Measurements from ENCODE around the gene CCDC182.

The CCDC182 gene

DNA sequence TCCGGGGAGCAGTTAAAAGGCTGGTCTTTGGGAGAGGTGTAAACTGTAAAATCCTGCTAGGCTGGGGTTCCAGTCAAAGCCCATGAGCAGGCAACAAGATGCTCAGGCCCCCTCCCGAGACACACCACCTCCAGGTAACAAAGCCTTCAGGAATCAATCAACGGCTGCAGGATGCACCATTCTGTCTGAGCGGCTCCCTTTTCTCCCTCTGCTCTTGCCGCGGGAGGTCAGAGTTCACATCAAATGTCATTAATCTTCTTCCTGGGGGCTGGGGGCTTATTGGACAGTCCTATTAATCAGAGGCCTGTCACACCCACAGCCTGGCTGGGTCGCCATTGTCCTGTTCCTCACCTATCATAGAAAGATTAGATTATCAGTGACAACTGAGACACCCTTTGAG is 11.9 kb upstream of the CCDC182 start:
- no peak for DNase-seq

GRCh38 chr17:57755480-57756070 is 10.5 kb upstream of the CCDC182 start:
- no peak for DNase-seq

DNA sequence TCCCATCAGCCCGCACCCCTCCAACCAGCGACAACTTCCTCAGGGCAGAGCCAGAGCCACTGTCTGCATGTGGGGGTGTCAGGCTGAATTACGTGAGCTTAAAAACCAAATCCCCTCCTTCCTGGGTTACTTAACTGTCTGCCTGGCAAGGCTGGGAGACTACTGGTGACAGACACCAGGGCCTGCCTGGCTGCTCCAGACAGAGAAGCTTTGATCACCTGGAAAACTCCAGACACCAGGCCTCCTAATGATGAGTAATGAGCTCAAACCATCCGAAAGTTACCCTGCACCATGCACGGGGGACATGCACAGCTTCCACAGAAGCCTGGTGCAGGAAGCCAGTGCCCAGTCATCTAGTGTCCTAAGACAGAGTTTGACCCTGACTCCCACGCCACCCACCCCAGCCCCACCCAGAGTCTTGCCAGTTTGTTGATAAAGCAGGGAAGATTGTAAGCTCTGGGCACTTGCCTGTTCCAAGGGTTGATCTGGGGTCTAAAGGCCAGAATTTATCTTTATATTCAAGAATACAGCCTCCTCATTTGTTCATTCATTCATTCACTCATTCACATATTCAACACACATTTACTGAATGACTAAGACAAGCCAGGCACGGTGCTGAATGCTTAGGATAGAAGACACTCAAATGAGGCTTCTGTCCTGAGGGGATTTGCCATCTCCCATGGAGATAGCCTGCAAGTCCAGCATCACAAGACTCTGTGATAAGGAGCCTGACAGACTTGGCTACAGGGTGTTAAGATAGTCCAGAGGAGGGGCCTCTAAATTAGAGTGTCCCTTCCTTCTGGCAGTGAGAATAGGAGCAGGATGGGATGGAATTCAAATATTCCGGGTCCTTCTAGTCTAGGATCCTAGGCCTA is 7.2 kb upstream of the CCDC182 start:
- DNase-seq: no peak

- DNase-seq: no peak
Observed at GRCh38 chr17:57751348-57751971, 6.4 kb upstream of the CCDC182 start.

DNA sequence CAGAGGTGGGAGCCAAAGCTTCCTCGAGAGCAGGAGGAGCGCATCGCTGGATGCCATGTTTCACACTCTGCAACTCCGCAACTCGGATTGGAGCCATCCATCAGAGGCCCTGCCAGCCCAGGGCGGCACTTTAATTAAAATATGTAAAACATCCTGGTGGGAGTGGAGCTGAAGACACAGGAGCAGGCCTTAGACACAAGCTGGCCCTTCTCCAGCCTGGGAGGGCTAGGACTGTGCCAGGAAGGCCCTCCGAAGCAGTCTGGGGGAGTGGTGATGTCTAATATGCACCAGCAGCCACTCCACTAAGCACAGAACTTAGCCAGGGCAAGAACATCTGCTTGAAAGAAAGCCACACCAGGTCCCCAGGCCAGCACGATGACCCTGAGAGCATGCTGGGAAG is 5.8 kb upstream of the CCDC182 start:
- DNase-seq: no peak

DNA sequence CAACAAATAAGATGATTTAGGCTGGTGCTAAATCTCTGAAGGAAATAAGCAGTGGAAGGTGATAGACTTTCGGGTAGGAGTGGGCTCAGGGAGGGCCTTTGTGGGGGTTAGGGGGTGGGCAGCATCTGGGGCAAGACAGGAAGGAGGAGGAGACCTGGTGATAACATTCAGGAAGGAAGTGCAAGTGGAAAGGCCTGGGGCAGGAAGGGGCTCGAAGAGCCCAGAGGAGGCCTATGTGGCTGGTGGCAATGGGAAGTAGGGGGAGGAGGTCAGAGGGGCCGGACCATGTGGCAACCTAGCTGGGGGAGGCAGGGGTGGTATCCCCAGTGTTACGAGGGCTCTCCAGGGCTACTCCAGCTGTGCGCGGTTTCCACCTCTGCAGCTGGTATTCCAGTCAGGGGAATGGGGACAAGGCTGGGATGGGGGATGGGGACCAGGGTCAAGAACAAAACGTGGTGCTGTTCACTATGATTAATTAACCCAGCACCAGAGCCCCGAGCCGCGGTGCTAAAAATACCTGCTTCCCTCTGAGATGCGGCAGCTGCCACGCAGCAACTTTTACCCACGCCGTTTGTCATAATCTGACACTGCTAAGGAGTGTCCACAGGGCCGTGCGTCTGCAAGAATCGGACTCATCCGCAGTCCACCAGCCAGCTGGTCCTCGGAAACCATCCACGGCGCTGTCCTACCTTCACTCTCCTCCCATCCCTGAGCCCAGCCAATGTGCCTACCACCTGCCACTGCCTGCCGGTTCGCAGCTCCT is 5.2 kb upstream of the CCDC182 start:
- DNase-seq: no peak

GRCh38 chr17:57749701-57750100 is 4.6 kb upstream of the CCDC182 start:
- DNase-seq: no peak

- no peak for DNase-seq
Observed at GRCh38 chr17:57747221-57748017, 2.3 kb upstream of the CCDC182 start.

DNA sequence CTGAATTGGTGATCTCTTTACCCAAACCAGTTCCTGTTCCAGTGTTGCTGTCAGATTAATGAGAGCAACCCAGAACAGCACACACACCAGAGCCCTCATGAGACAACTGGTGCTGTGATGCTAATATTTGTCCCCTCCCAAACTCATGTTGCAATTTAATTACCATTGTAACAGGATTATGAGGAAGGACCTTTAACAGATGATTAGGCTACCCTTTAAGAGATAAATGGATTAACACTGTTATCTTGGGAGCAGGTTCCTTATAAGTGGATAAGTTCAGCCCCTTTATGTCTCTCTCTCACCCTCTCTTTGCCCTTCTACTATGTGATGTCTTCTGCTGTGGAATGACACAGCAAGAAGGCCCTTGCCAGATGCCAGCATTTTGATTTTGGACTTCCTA is 1.1 kb upstream of the CCDC182 start:
- DNase-seq: no peak

DNA sequence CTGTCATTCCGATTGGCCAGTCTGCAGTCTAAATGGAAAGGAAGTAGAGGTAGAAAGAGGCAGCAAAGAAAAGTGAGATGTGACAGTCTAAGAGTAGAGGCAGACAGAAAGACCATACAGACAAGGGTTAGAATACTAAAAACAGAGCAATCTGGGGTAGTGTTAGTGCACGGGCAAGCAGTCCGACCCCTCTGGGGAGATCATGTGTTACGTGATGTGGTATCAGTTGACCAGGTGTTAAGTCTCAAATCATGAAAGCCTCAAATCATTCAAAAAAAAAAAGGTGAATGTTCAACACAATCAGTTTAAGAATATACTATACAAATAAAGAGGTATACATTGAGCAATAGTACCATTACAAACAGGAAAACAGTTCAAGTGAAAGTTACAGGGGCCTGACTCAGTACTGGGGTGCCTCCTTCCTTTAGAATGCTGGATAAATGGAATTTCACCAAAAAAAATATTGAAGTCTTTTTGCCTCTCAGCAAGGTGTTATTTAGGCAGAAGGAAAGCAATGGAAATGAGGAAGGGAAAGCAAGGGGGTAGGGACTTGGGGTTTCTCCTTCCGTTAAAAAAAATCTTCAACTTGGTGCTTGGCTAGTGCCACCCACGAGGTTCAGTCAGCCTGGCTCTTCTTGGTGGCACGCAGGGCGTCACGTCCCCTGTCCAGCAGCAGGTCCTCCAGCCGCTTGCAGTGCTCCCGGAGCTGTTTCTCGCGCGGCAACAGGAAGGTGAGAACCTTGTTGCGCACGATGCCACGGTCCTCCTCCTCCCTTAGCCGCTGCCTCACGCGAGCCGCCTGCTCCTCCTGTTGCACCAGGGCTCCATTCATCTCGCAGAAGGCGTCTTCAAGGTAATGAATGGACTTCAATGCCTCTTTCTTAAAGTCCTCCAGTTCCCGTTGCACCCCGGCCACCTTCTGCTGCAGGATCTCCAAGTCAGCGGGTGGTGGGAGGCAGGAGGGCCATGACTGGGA is 616 bp downstream of the CCDC182 start:
- no peak for DNase-seq

DNA sequence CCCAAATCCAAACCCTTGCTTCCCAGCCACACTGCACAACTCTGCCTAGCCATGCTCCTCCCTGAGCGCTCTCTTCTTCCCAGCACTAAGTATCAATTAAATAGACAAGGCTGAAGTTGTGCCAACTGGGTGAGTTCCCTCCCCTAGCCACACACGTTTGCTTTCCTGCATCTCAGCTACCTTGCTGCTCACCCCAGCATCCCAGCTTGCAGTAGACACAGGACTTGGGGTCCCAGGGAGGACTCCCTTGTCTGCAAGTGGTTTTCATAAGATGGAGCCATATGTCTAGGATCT is 4.9 kb downstream of the CCDC182 start:
- DNase-seq: no peak

GRCh38 chr17:57739402-57740234 is 5.5 kb downstream of the CCDC182 start:
- no peak for DNase-seq

DNA sequence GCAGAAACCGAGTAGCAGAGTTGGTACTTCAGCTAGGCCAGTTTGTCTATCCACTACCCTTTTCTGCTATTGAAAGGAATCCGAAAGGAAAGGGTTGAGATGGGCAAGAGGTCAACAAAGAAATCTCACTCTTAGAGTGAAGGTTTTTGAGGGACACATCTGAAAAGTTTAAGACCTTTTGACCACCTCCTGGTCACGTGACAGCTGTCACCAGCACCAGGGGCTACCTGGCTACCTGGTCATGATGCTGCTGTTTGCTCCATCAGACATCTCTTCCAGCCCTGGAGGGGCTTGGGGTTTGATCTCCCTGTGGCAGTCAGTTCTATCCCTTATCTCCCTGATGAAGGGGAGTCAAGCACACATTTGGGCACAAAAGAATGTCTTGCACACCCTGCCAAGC is 7.6 kb downstream of the CCDC182 start:
- DNase-seq: no peak

GRCh38 chr17:57735707-57736106 is 9.4 kb downstream of the CCDC182 start:
- DNase-seq: no peak

- no peak for DNase-seq
Observed at GRCh38 chr17:57735230-57735629, 9.9 kb downstream of the CCDC182 start.

- DNase-seq: no peak
Observed at GRCh38 chr17:57733085-57733484, 12.0 kb downstream of the CCDC182 start.

- no peak for DNase-seq
Observed at GRCh38 chr17:57732062-57732461, 13.0 kb downstream of the CCDC182 start.

DNA sequence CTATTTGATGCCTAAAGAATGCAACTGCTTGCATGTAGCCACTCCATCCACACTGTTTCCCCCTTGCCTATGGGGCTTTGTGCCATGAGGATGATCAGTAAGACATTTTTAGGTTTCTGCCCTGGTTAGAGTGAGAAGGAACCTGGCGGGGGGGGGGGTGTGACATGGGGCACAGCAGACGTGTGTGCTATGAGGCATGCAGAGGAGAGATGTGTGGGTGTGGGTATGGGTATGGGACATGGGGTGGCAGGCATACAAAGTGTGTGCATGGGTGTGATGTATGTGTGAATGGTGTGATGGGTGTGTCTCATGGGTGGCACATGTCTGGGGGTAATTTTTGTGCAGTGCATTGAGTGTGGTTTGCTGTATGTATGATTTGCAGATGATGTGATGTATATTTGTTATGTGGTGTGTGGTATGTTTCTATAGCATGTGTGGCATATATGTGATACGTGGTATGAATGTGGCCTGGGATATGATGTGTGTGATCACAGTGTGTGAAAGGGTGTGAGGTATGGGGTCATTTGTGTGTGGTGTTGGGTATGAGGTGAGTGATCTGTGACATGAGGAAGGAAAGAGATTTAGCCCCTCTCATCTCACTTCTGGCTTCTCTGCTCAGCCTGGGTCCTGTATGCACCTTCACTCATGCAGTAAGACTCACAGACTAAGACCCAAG is 14.9 kb downstream of the CCDC182 start:
- DNase-seq: no peak

DNA sequence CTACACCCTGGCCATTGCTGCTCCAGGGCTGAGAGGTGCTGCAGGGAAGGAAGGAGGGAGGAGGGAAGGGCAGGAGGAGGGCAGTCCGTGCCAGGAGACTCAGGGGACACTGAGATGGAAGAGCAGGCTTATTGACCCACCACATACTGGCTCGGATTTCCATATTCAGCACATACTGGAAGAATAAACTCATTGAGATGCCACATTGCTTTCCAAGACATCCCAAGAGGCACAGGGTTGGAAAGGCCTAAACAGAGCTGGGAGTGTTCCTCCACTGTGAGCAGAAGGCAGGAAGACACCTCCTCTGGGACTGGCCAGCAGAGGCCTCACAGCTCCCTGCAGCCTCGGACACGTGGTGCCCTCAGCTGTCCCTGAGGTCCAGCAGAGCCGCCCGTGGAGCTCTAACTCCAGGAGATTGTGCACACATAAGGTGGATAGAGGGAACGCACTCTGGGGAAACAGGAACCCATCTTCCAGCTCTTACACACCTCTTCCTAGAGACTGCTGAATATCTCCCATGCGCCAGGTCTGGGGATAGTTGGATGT is 17.4 kb downstream of the CCDC182 start:
- DNase-seq: no peak

- no peak for DNase-seq
Observed at GRCh38 chr17:57726838-57727237, 18.3 kb downstream of the CCDC182 start.

Data from NCI-H2081 treated with DMSO at 0.1 percent for 48 hours (cell line).